ENCODE data around the gene CASZ1.

Gene CASZ1

GRCh38 chr1:10824821-10825540 is 28.5 kb upstream of the CASZ1 start:
- DNase-seq (ENCODE audit: low spot score): no peak

GRCh38 chr1:10823000-10823401 is 26.6 kb upstream of the CASZ1 start:
- no peak for DNase-seq (ENCODE audit: low spot score)

GRCh38 chr1:10821388-10821787 is 24.9 kb upstream of the CASZ1 start:
- DNase-seq (ENCODE audit: low spot score): no peak

DNA sequence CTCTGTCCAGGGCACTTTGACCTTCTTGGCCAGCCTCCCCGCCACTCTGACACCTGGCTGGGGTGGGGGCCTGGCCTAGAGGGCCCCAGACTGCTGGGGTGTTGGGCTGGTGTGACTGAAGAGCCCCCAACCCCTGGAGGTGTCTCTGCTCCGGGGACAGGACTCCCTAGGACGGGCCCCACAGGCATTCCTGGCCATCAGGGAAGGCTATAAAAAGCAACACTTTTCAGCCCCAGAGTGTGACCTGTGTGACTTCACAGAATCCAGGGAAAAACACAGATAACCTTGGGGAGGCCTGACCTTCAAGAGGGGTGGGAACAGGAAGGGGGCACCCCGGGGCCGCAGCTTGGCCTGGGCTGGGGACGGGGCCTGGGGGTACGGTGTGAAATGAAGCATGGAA is 24.0 kb upstream of the CASZ1 start:
- no peak for DNase-seq (ENCODE audit: low spot score)

DNA sequence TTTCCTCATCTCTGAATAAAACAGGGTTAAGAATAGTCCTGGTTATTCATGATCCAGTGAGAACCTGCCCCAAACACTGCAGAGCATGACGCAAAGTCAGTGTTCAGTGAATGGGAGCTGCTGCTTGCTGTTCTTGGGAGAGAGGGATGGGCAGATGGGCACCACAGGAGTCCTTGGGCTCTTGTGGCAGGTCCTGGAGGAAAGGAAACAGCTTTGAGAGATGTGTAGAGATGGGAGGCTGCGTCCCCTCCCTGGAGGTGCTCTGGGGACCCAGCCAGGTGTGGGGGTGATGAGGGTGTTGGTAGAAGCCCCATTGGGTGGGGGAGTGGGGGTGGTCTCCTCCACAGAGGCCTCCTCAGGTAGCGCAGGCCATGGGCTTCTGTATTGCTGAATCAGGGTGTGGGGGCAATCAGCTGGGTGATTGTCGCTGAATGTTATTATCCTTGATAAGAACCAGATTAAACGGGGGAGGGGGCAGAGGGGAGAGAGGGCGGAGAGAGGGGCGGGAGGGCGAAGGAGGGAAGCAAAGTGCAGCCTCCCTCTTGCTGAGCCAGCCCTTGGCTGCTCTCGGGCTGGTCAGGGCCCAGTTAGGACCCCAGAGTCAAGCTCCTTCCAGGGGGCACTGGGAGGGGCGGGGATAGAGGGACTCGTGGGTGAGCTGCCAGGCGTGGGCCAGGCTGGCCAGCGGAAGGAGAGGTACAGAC is 22.9 kb upstream of the CASZ1 start:
- DNase-seq (ENCODE audit: low spot score): no peak

GRCh38 chr1:10818262-10819197 is 22.1 kb upstream of the CASZ1 start:
- no peak for DNase-seq (ENCODE audit: low spot score)

DNA sequence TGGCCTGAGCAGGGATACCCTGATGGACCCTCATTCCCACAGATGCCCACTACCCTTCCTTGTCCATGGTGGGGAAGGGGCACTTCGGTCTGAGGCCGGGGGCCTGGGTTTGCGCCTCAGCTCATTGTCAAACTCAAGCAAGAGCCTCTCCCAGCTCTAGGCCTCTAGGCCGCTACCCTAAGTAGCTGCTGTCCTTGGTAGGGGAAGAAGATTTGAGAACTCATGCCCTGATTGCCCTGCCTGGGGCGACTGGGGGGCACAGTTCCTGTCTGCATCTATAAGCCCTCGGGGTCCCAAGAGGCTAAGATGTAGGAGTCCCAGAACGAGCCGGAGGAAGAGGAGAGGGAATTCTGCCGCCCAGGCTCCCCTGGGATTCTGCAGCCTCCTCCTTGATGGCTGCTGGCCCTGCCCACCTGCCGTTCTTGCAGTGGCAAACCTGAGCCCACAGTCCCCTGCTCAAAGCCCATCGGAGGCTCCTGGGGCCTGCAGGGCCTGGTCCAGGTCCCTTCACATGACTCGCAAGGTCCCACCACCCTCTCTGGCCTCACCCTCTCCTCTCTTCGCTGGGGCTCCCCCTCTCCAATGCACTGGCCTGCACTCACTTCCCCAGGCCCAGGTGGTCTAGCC is 20.4 kb upstream of the CASZ1 start:
- no peak for DNase-seq (ENCODE audit: low spot score)

DNA sequence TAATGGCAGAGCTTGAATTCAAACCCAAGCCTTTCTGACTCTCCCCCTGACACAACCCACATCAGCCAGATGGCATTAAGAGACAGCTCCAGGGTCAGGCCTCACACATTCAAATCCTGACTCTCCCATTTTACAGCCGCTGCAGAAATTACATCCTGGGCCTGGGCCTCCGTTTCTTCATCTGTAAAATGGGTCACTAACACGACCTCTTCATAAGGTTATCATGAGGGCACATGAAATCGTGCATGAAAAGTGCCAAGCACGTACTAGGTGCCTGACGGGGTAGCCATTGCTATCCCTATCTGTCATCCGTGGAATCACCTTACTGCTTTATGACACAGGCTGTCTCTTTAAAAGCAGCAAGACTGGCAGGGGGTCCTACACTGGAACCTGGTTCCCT is 19.8 kb upstream of the CASZ1 start:
- DNase-seq (ENCODE audit: low spot score): no peak

DNA sequence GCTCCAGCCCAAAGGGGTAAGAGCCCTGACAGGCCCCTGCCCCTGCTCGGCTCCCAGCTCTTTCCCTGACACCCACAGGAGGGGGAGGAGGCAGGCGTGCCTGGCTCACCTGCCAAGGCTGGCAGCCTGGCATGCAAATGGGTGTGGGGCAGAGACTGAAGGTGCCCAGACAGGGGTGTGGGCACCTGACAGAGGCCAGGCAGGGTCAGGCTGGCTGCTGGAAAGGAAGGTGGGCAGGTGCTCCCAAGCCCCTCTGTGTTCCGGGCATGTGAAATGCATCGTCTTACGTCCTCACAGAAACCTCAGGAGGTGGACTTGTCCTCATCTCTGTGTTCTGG is 19.4 kb upstream of the CASZ1 start:
- DNase-seq (ENCODE audit: low spot score): no peak

DNA sequence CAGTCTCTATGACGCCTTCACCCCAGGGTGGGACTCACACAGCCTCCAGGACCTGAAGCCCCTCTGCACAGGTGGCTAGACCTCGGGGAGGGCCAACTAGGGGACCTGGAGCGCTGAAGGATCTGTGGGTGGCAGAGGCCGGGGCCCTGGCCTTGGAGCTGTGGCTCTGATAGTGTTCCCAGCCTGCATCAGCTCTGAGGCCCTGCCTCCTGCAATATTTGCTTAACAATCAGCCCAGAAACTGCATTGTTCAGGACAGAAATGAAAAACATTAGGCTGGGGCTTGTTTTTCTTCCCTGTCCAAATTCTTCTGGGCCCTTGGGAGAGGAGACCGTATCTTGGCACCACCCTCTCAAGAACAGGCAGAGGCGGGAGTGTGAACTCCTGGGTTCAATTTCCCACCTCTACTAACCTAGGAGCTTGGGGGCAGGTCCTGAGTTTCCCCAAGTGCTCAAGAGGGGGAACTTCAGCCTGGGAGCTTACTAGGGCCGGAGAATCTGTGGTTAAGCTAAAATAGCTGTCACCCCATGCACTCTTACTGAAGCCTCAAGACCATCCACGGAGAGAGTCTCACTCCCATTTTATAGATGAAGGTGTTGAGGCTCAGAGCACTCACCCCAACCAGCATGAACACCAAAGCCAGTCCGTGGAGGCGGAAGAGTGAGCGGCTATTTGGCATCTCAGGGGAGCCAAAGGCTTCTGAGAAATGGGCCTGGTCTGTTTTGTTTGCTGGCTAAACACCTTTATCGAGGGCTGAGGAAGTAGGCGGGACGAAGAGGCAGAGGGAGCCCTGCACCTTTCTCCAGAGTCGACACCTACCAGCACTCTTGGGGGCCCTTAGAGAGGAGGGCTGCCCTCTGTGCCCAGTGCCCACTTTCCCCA is 18.8 kb upstream of the CASZ1 start:
- no peak for DNase-seq (ENCODE audit: low spot score)

DNA sequence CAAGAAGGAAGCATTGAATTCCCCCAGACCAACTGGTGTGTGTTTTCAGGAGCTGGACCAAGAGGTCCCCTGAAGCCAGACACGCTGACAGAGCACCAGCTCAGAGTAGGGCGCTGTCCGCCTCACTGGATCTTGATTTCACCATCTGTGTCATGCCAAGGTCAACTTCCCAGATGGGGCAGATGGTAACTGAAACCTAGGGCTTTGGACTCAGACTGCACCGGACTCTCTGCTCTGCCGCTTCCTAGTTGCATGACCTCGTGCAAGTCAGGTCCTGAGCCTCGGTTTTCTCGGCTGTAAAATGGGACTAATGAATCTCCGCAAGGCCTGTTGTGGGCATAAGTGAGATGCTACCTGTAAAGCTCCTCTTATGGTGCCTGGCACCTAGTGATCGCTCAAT is 17.9 kb upstream of the CASZ1 start:
- no peak for DNase-seq (ENCODE audit: low spot score)

DNA sequence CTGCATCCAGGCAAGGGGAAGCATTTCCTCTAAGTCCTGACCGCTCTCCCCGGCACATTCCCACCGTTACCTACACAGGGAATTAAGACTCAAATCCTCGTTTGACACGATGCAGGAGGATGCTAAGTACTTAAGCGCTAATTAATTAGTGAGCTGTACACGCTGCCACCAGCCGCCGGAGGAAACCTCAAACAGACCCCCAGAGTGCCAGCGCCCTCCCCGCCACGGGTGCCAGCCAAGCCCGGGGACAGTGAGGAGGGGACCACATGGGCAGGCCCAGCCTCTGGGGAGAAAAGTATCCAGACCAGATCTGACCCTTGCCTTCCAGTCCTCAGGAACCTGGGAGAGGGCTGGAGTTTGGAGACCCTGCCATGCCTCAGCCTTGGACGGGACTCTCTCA is 17.4 kb upstream of the CASZ1 start:
- no peak for DNase-seq (ENCODE audit: low spot score)

DNA sequence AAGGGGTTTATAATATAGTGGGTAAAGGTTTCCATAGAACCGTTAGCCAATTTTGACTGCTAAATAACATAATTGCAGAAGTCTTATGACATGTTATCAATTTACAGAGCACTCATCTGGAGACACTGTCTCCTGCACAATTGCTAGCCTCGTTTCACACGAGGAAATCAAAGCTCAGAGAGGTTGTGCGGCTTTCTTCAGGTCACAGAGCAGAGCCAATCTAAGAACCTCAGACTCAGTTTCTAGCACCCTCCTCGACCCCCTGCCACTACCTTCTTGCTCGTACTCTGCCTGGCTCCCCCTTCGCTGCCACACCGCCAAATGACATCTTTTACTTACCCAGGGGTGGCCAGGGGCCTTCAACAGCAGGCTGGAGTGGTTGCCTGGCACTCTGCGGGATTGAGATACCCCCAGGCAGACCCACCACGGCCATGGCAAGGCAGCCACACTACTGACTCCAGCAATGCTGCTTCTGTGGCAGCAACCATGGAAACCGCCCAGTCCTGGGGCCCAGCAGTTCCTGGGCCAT is 16.0 kb upstream of the CASZ1 start:
- DNase-seq (ENCODE audit: low spot score): no peak

GRCh38 chr1:10808441-10808840 is 12.0 kb upstream of the CASZ1 start:
- no peak for DNase-seq (ENCODE audit: low spot score)

GRCh38 chr1:10806966-10807365 is 10.5 kb upstream of the CASZ1 start:
- DNase-seq (ENCODE audit: low spot score): no peak

GRCh38 chr1:10803971-10804820 is 7.8 kb upstream of the CASZ1 start:
- no peak for DNase-seq (ENCODE audit: low spot score)

- no peak for DNase-seq (ENCODE audit: low spot score)
These were observed 6.7 kb upstream of the CASZ1 start for GRCh38 chr1:10802944-10803715.

DNA sequence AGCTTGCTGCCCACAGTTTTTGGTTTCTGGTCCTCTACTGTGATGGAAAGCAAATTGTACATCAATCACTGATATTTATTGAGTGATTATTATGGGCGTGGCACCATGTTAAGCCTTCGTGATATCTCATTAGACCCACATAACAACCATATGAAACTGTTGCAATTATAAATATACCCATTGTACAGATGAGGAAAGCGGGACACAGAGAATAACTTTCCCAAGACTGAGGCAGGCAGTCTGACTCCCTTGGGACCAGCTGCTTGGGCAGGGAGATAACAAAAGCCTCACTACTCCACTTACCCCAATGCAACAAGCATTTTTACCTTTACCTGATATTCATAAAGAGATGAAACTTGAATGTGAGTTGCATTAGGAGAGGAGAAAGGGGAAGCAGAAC is 4.3 kb upstream of the CASZ1 start:
- no peak for DNase-seq (ENCODE audit: low spot score)

DNA sequence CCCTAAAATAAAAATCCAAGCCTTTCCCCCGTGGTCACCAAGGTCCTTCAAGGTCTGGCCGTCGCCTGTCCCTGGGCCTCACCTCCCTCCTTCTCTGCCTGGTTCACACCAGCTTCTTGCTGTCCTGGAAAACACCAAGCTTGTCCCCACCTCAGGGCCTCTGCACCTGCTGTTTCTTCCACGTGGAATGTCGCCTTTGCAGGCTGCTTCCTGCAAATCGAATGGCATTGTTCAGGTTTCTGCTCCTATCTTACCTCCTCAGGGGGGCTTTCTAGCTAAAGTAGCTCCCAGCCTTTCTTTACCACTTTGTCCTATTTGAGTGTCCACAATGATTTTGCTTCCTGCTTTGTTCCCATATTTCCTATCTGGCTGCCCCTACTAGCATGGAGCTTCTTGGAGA is 3.3 kb upstream of the CASZ1 start:
- DNase-seq (ENCODE audit: low spot score): no peak

Measured in CD4-positive, alpha-beta T cell treated with Interleukin-15 for 4 hours (primary cell).